PFSK-1 (cell line): Measurements from ENCODE around the gene USP20.

Experiments used
- FOXP2 ChIP-seq: optimal IDR thresholded peaks from 2 replicates; pipeline ENCODE3; 2011; ENCODE audit warnings: borderline replicate concordance, control low read depth, inconsistent platforms; ENCODE audit not compliant: insufficient read depth; ENCODE audit errors: extremely low read length, extremely low read depth
- POLR2AphosphoS5 ChIP-seq: IDR thresholded peaks from 2 replicates; pipeline ENCODE4 v1.6.1; 2012; ENCODE audit warnings: low read depth, mild to moderate bottlenecking, control low read depth, low read length, moderate library complexity
- REST ChIP-seq, 2 experiments: IDR thresholded peaks; 2 replicates each; pipeline versions ENCODE4 v1.6.1 to v1.8.0; 2011 to 2012; ENCODE audit warnings: low read depth in 2 of 2, low read length in 2 of 2, control low read depth in 1 of 2, inconsistent platforms in 1 of 2, mild to moderate bottlenecking in 1 of 2, moderate library complexity in 1 of 2; ENCODE audit not compliant: insufficient read depth in 1 of 2
- SIN3A ChIP-seq: IDR thresholded peaks from 2 replicates; pipeline ENCODE4 v1.6.1; 2012; ENCODE audit warnings: mild to moderate bottlenecking, low read length, moderate library complexity, borderline replicate concordance; ENCODE audit not compliant: insufficient read depth
- TAF1 ChIP-seq: IDR thresholded peaks from 2 replicates; pipeline ENCODE4 v1.6.1; 2012; ENCODE audit warnings: low read length, control low read depth, borderline replicate concordance; ENCODE audit not compliant: insufficient read depth

GRCh38 chr9:129873563-129874190, 38.4 kb downstream of the USP20 start:
- TF ChIP-seq FOXP2, result no peak
- TF ChIP-seq REST (IDR thresholded peaks at IDR 0.05; ENCODE audit: insufficient read depth in 1 of 2, low read depth in 2 of 2, low read length in 2 of 2), result no peak
- no peak for TF ChIP-seq TAF1
- TF ChIP-seq POLR2AphosphoS5, result no peak
- no peak for TF ChIP-seq SIN3A
